Ovary (tissue), 3 donors: ENCODE data around the gene FAAP24.
"Not testable (repeated sequence)": the region's sequence is repeated elsewhere in the genome, so short reads cannot be mapped to it uniquely, and the experiment has no call there.

Experiments
- EP300 ChIP-seq: sonication (generic); formaldehyde crosslinking; IDR thresholded peaks from one replicate; pipeline ENCODE4 v1.6.1; 2017; ENCODE audit warnings: antibody characterized with exemption
- POLR2A ChIP-seq: fragments of 450-650 bp; IDR thresholded peaks from one replicate; pipeline ENCODE4 v1.6.1; 2017; ENCODE audit warnings: antibody characterized with exemption, mild to moderate bottlenecking, moderate library complexity
- TF ChIP-seq, protein P1 (sequence below), 3 donors: fragments of 450-650 bp in 2 of 3; fragments of 200-600 bp in 1 of 3; IDR thresholded peaks; one replicate each; pipeline versions ENCODE4 v1.5.1 to v1.8.0; 2016 to 2022; ENCODE audit warnings: antibody characterized with exemption in 3 of 3, mild to moderate bottlenecking in 1 of 3
- donor health status: DM: no; HTN: no; CAD: no.

DNA sequence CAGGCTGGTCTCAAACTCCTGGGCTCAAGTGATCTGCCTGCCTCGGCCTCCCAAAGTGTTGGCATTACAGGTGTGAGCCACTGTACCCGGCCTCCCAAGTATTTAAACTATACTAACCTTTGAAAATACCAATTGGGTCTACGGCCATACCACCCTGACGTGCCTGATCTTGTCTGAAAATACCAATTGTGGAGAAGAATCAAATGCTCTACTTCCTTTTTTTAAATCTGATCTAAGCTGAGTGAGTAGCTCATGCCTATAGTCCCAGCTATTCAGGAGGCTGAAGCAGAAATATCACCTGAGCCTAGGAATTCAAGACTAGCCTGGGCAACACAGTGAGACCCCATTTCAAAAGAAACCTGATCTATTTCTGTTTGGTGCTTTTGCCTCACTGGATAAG lies 38.8 kb downstream of the FAAP24 start:
- TF ChIP-seq, protein P1, sequence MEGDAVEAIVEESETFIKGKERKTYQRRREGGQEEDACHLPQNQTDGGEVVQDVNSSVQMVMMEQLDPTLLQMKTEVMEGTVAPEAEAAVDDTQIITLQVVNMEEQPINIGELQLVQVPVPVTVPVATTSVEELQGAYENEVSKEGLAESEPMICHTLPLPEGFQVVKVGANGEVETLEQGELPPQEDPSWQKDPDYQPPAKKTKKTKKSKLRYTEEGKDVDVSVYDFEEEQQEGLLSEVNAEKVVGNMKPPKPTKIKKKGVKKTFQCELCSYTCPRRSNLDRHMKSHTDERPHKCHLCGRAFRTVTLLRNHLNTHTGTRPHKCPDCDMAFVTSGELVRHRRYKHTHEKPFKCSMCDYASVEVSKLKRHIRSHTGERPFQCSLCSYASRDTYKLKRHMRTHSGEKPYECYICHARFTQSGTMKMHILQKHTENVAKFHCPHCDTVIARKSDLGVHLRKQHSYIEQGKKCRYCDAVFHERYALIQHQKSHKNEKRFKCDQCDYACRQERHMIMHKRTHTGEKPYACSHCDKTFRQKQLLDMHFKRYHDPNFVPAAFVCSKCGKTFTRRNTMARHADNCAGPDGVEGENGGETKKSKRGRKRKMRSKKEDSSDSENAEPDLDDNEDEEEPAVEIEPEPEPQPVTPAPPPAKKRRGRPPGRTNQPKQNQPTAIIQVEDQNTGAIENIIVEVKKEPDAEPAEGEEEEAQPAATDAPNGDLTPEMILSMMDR (IDR thresholded peaks at IDR 0.05) = not testable (repeated sequence)
- not testable (repeated sequence) for TF ChIP-seq POLR2A, EP300
